GM15510 (cell line): ENCODE results near the gene SHISA5.
A peak's percentile ranks its signal among the peaks of the same experiment; 100 is the strongest.

Experiments
- POLR2A ChIP-seq: IDR thresholded peaks from 3 replicates; pipeline ENCODE4 v1.6.1; 2011; ENCODE audit warnings: borderline replicate concordance; ENCODE audit not compliant: insufficient read length; ENCODE audit errors: extremely low read depth

The SHISA5 gene

GRCh38 chr3:48469046-48469915 lies 34.7 kb downstream of the SHISA5 start:
- TF ChIP-seq POLR2A = no peak

- no peak for TF ChIP-seq POLR2A
Measured at GRCh38 chr3:48468329-48468731, 35.6 kb downstream of the SHISA5 start.

- TF ChIP-seq POLR2A = no peak
Measured at GRCh38 chr3:48467473-48468267, 36.3 kb downstream of the SHISA5 start.

GRCh38 chr3:48467110-48467454 lies 36.9 kb downstream of the SHISA5 start:
- no peak for TF ChIP-seq POLR2A

- no peak for TF ChIP-seq POLR2A
Measured at GRCh38 chr3:48466386-48467109, 37.4 kb downstream of the SHISA5 start.

GRCh38 chr3:48465531-48466378 lies 38.2 kb downstream of the SHISA5 start:
- peak; percentile 98 for TF ChIP-seq POLR2A

GRCh38 chr3:48465237-48465530 lies 38.8 kb downstream of the SHISA5 start:
- no peak for TF ChIP-seq POLR2A

GRCh38 chr3:48464713-48465221 lies 39.2 kb downstream of the SHISA5 start:
- no peak for TF ChIP-seq POLR2A

GRCh38 chr3:48463703-48464102 lies 40.3 kb downstream of the SHISA5 start:
- no peak for TF ChIP-seq POLR2A

- TF ChIP-seq POLR2A = no peak
Measured at GRCh38 chr3:48460517-48460902, 43.5 kb downstream of the SHISA5 start.

- no peak for TF ChIP-seq POLR2A
Measured at GRCh38 chr3:48459773-48460516, 44.0 kb downstream of the SHISA5 start.

GRCh38 chr3:48459331-48459730 lies 44.6 kb downstream of the SHISA5 start:
- TF ChIP-seq POLR2A = no peak

GRCh38 chr3:48456456-48456855 lies 47.5 kb downstream of the SHISA5 start:
- no peak for TF ChIP-seq POLR2A

GRCh38 chr3:48451270-48451669 lies 52.7 kb downstream of the SHISA5 start:
- TF ChIP-seq POLR2A = no peak
